Stimulated activated CD8-positive, alpha-beta memory T cell treated with anti-CD3 and anti-CD28 coated beads, Interleukin-4, amount 100 ng/mL, for 1 hour (primary cell): ENCODE data around the gene TNNI3K.

Experiments
- DNase-seq, 2 donors: peaks; one replicate each; pipeline ENCODE4 v3.0.0-alpha.2; 2020; ENCODE audit warnings: low read depth in 2 of 2, low spot score in 1 of 2

The TNNI3K gene

DNA sequence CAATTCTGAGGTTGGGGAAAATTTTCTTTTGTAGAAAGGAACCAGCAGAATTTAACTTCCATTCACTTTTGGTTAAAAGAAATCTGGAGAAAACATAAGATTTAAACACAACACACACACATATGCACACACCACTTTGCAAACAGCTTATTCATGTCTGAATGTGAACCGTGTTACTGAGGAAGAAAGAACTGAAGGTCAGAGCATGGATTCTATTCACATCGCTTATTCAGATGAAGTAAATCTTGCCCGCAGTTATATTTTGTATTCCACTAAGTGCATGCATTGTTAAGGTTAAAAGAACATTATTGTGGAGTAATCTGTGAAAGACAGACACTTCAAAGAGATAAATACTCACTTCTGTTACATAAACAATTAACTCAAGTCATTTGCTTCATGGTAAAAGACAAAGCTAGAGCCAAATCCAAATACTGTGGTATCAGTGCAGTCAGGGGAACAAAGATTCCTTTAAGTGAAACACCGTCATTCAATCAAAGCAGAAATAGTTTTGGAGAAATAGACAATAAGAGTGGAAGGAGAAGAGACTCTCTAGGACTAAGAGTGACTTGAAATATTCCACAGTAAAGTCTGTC is 195.3 kb downstream of the TNNI3K start:
- DNase-seq, result no peak

DNA sequence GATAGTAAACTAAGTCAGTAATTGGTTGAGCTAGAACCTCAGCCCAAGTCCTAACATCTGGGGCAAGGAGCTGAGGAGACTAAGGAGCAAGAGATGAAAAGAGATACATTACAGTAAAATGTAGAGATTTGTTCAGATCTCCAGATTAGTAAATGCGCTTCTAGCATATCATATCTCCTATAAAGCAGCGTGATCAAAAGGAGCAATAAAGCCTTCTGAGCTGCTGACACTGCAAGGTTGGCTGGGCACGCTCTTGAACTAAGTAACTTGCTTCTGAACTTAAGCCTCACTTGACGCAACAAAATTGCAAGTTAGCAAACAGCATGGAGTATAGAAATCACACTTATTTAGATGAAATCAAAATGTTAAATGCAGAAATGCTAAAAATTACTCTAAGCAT is 196.3 kb downstream of the TNNI3K start:
- no peak for DNase-seq

- no peak for DNase-seq
These were observed 197.1 kb downstream of the TNNI3K start for GRCh38 chr1:74432325-74432724.

DNA sequence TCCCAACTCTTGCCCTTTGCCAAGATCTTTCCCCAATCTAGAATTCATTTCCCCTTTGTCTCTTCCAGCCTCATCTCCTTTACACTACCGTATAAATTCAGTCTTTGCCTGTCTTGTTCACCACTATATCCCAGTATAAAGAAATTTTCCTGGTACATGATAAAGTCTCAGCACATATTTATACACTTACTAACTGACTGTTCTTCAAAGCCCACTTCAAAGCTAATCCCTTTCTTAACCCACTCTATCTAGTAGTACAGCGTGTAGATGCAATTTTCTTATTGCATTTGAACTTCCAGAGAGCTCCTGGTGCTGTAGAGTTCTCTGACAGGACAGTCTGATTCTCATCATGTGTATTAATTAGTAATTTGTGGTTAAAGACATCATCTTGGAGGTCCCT is 199.1 kb downstream of the TNNI3K start:
- no peak for DNase-seq

DNA sequence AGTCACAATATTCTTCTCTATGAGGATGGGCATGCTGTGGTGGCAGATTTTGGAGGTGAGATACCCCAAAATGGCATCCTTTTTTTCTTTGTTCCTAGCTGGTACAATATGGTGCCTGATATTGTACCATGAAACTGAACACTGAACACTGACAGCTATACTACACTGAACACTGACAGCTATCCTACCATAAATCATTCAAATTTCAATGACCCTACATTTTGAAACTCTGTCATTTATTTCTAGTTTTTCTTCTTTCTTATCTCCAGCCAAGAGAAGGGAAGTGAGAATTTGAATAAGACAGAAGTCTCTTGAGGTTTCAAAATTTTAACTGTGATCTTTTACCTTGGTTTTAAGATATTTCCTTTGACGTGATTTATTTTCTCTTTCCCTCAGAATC is 200.9 kb downstream of the TNNI3K start:
- no peak for DNase-seq

DNA sequence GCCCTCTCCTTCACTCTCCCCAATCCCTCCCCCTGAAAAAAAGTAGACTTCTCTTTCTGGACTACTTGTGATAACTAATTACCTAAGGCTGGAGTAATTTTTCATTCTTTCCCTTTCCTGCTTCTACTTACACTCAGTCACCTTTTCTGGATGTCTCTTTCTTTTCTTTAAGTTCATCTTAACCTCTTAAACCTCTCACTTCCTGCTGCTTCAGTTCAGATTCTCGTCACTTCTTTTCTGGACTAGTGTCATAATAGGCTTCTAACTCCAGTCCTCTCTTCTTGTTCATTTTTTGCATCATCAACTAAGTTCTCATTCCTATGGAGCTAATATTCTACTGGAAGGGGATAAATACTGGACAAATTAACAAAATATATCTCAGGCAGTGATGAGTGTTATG is 201.8 kb downstream of the TNNI3K start:
- no peak for DNase-seq

- no peak for DNase-seq
These were observed 216.8 kb downstream of the TNNI3K start for GRCh38 chr1:74452035-74452434.

- no peak for DNase-seq
These were observed 218.1 kb downstream of the TNNI3K start for GRCh38 chr1:74453277-74453676.

DNA sequence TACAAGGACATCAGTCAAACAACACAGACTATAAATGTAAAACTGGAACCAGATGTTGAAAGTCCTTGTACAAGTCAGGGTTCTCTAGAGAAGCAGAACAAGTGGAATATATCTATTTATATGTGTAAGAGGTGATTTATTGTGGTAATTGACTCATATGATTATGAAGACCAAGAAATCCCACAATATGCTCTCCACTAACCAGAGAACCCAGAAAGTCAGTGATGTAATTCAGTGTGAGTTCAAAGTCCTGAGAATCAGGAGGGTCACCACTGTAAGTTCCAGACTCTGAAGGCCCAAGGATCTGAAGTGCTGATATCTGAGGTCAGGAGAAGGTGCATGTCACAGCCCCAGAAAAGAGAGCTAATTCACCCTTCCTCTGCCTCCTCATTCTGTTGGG is 220.2 kb downstream of the TNNI3K start:
- DNase-seq, result no peak

DNA sequence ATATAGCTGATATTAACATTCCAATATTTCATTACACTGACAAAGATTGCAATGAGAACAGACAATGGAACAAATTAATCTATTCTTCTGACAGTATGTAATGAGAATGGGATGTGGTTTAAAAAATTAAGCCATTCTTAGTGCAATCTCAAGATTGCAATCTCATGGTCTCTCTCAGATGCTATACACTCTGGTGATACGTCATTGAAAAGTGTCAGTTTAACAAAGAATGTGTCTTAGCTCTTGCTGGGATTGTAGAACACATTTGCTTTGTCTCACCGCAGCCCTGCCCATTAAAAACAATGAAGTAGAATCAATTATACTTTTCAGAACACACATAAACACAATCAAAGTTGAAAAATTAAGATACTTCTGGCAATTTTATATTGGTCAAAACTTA is 222.1 kb downstream of the TNNI3K start:
- DNase-seq, result no peak

DNA sequence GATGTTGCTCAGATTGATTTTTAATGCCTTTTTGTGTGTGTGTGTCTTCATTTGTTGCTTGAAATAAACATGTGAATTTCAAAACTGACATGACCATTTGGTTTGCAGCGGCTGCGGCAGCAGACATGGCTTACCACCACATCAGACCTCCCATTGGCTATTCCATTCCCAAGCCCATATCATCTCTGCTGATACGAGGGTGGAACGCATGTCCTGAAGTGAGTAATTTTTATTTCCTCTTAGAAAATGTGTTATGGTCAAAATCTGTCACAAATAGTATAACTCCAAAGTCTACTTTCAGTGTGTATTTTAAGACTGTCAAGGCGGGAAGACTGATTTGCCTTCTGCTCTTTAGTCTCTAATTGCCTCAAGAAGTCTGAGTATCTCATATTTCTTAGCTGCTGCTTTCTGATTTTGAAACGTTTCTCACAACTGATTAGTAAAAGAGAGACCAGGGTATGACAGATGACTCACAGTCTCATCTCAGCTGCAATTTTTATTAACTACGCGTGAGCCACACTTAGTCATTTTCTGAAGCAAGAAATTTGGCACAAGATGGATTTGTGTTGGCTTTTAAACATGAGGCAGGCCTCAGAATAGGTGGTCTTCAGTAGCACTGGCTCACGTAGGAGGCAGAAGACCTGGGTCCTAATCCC is 228.3 kb downstream of the TNNI3K start:
- DNase-seq, result no peak

DNA sequence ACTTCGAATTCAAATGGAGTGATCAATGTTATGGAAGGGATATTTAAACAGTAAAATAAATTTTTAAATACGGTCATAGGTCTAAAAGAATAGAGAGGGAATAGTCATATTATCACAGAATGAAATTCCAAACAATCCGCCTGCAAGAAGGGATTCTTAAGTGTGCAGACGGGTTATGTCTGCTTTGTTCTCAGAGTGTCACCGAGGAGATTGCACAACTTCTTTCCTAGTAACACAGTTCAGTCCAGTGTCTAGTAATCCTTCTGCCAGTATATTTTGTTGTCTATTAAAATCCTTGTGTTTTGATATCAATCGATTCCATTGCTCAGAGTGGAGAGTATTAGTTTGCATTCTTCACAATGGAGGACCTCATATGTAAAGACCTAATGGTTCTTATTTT is 228.8 kb downstream of the TNNI3K start:
- DNase-seq, result no peak

DNA sequence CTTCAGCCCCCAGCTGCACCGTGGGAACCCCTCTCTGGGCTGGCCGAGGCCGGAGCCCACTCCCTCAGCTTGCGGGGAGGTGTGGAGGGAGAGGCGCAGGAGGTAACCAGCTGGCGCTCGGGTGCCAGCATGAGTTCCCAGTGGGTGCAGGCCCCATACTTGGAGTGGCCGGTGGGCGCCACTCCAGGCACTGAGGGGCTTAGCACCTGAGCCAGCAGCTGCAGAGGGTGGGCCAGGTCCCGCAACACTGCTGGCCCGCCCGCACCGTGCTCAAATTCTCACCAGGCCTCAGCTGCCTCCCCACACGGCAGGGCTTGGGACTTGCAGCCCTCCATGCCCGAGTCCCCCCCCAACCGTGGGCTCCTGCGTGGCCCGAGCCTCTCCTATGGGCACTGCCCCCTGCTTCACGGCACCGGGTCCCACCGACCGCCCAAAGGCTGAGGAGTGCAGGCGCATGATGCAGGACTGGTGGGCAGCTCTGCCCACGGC is 230.1 kb downstream of the TNNI3K start:
- DNase-seq, result no peak

DNA sequence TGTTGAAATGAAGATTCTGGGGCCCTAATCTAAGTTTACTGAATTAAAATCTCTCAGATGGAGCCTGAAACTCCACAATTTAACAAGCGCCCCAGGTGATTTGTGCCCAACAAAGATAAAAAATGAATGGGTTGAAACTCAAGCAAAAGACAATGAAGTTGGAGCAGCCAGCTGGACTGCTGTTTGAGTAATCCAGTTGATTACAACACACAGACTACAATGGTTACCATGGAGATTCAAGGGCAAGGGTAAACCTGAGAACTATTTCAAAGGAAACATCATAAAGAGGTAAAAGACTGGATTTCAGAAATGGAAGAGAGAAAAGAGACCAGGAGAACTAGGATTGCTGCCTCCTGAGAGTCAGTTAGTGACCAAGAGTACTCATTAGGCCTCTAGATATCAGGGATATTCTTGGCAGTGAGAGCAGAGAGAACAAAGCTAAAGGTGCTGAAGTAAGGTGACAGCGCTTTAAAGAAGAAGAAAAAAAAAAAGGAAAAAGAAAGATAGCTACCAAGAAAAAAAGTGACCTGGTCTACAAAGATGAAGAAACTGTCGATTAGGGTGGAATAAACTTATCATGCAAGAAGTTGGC is 232.7 kb downstream of the TNNI3K start:
- no peak for DNase-seq

DNA sequence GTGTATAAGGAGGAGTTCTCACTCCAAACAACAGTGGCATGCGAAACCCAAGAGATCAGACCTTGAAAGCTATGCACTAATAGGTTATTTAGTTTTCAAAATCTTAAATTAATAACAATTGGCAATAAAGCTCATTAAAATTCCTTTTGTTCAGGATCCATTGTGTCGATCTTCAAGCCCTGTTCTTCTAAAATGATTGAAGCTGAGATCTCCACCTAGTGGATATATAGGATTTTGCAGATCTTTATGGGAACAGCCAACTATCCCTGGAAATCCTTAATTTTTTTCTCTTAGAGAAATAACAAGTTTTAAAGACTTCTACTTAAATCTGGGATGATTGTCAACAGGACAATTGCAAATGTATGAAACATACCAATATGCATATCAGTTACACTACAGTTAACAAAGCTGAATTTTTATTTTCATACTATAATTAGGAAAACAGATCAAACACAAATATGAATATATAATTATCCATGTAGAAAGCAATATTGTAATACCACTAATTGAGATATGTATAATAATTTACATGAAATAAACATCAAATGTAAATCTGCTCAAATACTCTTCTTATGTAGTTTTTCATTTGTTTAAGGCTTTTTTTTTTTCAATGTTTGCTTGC is 233.9 kb downstream of the TNNI3K start:
- no peak for DNase-seq

GRCh38 chr1:74470251-74470650 is 235.1 kb downstream of the TNNI3K start:
- no peak for DNase-seq

- no peak for DNase-seq
These were observed 235.7 kb downstream of the TNNI3K start for GRCh38 chr1:74470936-74471335.

GRCh38 chr1:74471470-74471869 is 236.3 kb downstream of the TNNI3K start:
- no peak for DNase-seq

GRCh38 chr1:74474585-74474984 is 239.4 kb downstream of the TNNI3K start:
- no peak for DNase-seq

DNA sequence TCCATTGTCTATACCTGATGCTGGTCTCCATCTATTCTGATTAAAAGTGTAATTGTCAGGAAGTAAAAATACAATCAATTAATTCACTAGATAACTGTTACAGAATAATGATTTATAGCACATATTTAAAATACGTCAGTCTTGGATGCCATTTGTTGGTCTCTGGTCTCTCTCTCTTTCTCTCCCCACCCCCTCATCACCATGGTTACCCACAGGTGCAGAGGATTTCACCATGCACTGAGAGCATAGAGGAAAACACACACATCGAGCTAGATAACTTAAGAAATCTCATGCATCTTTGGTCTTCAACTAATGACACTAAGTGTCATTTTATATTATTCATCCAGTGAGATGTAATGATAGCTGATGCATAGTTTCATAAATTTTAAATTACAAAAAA is 243.8 kb downstream of the TNNI3K start:
- DNase-seq, result no peak

DNA sequence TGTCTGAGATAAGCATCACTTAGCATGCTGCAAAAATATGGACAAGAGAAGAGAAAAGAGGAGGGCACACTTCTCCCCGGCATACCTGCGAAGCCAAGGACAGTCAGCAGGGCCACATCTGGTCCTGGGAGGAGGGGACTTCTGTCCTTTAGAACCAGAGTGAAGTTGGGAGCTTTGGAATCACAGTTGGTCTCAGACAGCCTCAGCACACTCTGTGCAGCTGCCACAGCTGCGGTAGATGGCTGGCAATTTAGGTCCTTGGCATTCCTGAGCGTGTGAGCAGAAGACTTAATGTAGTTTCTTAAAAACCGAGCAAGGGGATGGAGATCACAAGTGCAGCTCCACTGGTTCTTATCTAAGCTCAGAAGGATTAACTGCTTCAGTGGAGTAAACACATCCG is 244.9 kb downstream of the TNNI3K start:
- DNase-seq, result no peak

GRCh38 chr1:74481607-74482006 is 246.4 kb downstream of the TNNI3K start:
- no peak for DNase-seq
